ENCODE results near the gene SON. TPM values are rescaled to one million over a fixed set of nuclear protein-coding genes. Genes with fewer than 3 reads are reported as not detected.

Gene SON
- total and polyA plus RNA-seq, 2 of the 13 experiments (the other 11 are each of a cell fraction or from before 2014, with no cell fraction given) = 61.3 to 78.3 TPM

GRCh38 chr21:33542640-33543504 is at the start of gene SON (continued):
- no peak; the same call in 1 of the 2 replicates for TF ChIP-seq U2AF2 (IDR thresholded peaks at IDR 0.05; ENCODE audit: low read depth, low read length)
- peak; percentile 42; the same call in 1 of the 2 replicates for TF ChIP-seq ZNF891 (CRISPR knock-in tag; IDR thresholded peaks at IDR 0.05)
- no peak for TF ChIP-seq TMF1 (CRISPR knock-in tag; IDR thresholded peaks at IDR 0.05; ENCODE audit: low read depth)
- no peak for TF ChIP-seq ZNF746 (CRISPR knock-in tag; IDR thresholded peaks at IDR 0.05)
- no peak; the same call in 1 of the 2 replicates for TF ChIP-seq ZNF879 (CRISPR knock-in tag; IDR thresholded peaks at IDR 0.05)
- no peak for TF ChIP-seq NPAS2 (CRISPR knock-in tag; IDR thresholded peaks at IDR 0.05; ENCODE audit: borderline replicate concordance)
- TF ChIP-seq, protein P1, sequence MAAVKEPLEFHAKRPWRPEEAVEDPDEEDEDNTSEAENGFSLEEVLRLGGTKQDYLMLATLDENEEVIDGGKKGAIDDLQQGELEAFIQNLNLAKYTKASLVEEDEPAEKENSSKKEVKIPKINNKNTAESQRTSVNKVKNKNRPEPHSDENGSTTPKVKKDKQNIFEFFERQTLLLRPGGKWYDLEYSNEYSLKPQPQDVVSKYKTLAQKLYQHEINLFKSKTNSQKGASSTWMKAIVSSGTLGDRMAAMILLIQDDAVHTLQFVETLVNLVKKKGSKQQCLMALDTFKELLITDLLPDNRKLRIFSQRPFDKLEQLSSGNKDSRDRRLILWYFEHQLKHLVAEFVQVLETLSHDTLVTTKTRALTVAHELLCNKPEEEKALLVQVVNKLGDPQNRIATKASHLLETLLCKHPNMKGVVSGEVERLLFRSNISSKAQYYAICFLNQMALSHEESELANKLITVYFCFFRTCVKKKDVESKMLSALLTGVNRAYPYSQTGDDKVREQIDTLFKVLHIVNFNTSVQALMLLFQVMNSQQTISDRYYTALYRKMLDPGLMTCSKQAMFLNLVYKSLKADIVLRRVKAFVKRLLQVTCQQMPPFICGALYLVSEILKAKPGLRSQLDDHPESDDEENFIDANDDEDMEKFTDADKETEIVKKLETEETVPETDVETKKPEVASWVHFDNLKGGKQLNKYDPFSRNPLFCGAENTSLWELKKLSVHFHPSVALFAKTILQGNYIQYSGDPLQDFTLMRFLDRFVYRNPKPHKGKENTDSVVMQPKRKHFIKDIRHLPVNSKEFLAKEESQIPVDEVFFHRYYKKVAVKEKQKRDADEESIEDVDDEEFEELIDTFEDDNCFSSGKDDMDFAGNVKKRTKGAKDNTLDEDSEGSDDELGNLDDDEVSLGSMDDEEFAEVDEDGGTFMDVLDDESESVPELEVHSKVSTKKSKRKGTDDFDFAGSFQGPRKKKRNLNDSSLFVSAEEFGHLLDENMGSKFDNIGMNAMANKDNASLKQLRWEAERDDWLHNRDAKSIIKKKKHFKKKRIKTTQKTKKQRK (IDR thresholded peaks at IDR 0.05; ENCODE audit: low read length) = no peak
- no peak for TF ChIP-seq ZFP37 (CRISPR knock-in tag; IDR thresholded peaks at IDR 0.05; ENCODE audit: borderline replicate concordance)
- TF ChIP-seq CC2D1A (CRISPR knock-in tag; IDR thresholded peaks at IDR 0.05) = no peak
- 0 out of 2 replicates have a peak, but pooled peaks have one; percentile 16 for TF ChIP-seq HDAC2 (CRISPR knock-in tag; IDR thresholded peaks at IDR 0.05)
- TF ChIP-seq ZBTB34 (CRISPR knock-in tag; IDR thresholded peaks at IDR 0.05) = no peak
- TF ChIP-seq NR2C2 (CRISPR knock-in tag; IDR thresholded peaks at IDR 0.05; ENCODE audit: borderline replicate concordance) = peak; percentile 54
- TF ChIP-seq CEBPG (CRISPR knock-in tag; IDR thresholded peaks at IDR 0.05) = no peak
- TF ChIP-seq, protein P2, sequence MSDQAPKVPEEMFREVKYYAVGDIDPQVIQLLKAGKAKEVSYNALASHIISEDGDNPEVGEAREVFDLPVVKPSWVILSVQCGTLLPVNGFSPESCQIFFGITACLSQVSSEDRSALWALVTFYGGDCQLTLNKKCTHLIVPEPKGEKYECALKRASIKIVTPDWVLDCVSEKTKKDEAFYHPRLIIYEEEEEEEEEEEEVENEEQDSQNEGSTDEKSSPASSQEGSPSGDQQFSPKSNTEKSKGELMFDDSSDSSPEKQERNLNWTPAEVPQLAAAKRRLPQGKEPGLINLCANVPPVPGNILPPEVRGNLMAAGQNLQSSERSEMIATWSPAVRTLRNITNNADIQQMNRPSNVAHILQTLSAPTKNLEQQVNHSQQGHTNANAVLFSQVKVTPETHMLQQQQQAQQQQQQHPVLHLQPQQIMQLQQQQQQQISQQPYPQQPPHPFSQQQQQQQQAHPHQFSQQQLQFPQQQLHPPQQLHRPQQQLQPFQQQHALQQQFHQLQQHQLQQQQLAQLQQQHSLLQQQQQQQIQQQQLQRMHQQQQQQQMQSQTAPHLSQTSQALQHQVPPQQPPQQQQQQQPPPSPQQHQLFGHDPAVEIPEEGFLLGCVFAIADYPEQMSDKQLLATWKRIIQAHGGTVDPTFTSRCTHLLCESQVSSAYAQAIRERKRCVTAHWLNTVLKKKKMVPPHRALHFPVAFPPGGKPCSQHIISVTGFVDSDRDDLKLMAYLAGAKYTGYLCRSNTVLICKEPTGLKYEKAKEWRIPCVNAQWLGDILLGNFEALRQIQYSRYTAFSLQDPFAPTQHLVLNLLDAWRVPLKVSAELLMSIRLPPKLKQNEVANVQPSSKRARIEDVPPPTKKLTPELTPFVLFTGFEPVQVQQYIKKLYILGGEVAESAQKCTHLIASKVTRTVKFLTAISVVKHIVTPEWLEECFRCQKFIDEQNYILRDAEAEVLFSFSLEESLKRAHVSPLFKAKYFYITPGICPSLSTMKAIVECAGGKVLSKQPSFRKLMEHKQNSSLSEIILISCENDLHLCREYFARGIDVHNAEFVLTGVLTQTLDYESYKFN (CRISPR knock-in tag; conservative IDR thresholded peaks at IDR 0.05) = no peak; the same call in 1 of the 2 replicates
- TF ChIP-seq UBTF (CRISPR knock-in tag; IDR thresholded peaks at IDR 0.05) = peak; percentile 65; the same call in 1 of the 2 replicates
- TF ChIP-seq KLF6 (CRISPR knock-in tag; IDR thresholded peaks at IDR 0.05) = no peak
- no peak for TF ChIP-seq MAFG (CRISPR knock-in tag; IDR thresholded peaks at IDR 0.05)

All from HepG2 (cell line).